ENCODE data around the gene ACAN. TPM values are rescaled to one million over a fixed set of nuclear protein-coding genes. Genes with fewer than 3 reads are reported as not detected.

The ACAN gene
- total RNA-seq, 1 experiment from 2014 or later, result 1.4 TPM

DNA sequence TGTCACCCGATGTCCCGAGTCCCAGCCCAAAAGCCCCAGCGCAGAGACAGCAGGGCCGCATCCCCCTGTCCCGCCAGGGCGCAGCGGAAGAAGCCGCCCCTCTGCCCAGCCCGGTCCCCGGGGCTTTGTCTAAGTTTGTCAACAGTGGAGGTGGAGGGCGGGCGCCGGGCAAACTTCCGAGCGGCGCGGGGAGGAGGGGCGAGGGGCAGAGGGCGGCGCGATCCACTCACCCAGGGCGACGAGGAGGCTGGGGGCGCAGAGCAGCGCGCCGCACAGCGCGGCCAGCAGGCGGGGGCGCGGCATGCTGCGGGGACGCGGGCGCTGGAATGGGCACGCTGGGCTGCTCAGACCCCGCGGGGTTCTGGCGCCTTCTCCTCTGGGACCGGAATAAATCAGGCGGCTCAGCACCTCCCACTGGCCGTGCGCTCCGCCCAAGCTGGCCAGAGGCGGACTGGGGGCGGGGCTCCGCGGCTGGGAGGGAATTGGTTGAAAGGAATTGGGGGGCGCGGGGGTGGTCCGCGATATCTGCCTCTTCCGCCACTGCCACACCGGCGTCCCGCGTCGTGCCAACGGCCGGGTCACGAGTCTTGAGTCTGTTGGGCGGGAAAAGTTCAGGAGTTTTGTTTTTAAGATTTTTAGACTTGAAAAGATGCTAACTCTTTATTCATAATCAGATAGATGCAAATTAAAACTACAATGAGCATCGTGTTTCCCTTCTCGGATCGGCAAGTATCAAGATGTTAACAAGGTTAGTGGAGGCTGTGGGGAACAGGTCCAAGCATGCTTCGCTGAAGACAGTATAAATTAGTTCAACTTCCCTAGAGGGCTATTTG lies 110.0 kb downstream of the ACAN start, which contains the start of gene MFGE8 (continued):
- TF ChIP-seq, protein P1, sequence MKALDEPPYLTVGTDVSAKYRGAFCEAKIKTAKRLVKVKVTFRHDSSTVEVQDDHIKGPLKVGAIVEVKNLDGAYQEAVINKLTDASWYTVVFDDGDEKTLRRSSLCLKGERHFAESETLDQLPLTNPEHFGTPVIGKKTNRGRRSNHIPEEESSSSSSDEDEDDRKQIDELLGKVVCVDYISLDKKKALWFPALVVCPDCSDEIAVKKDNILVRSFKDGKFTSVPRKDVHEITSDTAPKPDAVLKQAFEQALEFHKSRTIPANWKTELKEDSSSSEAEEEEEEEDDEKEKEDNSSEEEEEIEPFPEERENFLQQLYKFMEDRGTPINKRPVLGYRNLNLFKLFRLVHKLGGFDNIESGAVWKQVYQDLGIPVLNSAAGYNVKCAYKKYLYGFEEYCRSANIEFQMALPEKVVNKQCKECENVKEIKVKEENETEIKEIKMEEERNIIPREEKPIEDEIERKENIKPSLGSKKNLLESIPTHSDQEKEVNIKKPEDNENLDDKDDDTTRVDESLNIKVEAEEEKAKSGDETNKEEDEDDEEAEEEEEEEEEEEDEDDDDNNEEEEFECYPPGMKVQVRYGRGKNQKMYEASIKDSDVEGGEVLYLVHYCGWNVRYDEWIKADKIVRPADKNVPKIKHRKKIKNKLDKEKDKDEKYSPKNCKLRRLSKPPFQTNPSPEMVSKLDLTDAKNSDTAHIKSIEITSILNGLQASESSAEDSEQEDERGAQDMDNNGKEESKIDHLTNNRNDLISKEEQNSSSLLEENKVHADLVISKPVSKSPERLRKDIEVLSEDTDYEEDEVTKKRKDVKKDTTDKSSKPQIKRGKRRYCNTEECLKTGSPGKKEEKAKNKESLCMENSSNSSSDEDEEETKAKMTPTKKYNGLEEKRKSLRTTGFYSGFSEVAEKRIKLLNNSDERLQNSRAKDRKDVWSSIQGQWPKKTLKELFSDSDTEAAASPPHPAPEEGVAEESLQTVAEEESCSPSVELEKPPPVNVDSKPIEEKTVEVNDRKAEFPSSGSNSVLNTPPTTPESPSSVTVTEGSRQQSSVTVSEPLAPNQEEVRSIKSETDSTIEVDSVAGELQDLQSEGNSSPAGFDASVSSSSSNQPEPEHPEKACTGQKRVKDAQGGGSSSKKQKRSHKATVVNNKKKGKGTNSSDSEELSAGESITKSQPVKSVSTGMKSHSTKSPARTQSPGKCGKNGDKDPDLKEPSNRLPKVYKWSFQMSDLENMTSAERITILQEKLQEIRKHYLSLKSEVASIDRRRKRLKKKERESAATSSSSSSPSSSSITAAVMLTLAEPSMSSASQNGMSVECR (CRISPR knock-in tag; IDR thresholded peaks at IDR 0.05; ENCODE audit: borderline replicate concordance), result peak; percentile 18; the same call in 1 of the 2 replicates
- TF ChIP-seq CREB1 (CRISPR knock-in tag; IDR thresholded peaks at IDR 0.05) (no peak), KAT7 (CRISPR knock-in tag; IDR thresholded peaks at IDR 0.05; ENCODE audit: borderline replicate concordance) (0 out of 2 replicates have a peak, but pooled peaks have one; percentile 34), ZNF416 (CRISPR knock-in tag; IDR thresholded peaks at IDR 0.05) (0 out of 2 replicates have a peak, but pooled peaks have one; percentile 66), TEAD1 (CRISPR knock-in tag; IDR thresholded peaks at IDR 0.05) (peak; percentile 75), ZNF423 (CRISPR knock-in tag; IDR thresholded peaks at IDR 0.05) (peak; percentile 82; the same call in 1 of the 2 replicates), SP1 (CRISPR knock-in tag; conservative IDR thresholded peaks at IDR 0.05) (peak; percentile 75), NFYB (CRISPR knock-in tag; conservative IDR thresholded peaks at IDR 0.05; ENCODE audit: low read depth) (0 out of 2 replicates have a peak, but pooled peaks have one; percentile 21), ELF4 (CRISPR knock-in tag; IDR thresholded peaks at IDR 0.05; ENCODE audit: low read depth) (peak; percentile 21; the same call in 1 of the 2 replicates), SMAD3 (CRISPR knock-in tag; IDR thresholded peaks at IDR 0.05; ENCODE audit: borderline replicate concordance) (no peak), TCF7 (CRISPR knock-in tag; IDR thresholded peaks at IDR 0.05; ENCODE audit: low read depth) (no peak), RELA (CRISPR knock-in tag; IDR thresholded peaks at IDR 0.05; ENCODE audit: borderline replicate concordance) (0 out of 2 replicates have a peak, but pooled peaks have one; percentile 42), TP53 (CRISPR knock-in tag; IDR thresholded peaks at IDR 0.05) (peak; percentile 46; the same call in 1 of the 2 replicates), FOXP1 (CRISPR knock-in tag; IDR thresholded peaks at IDR 0.05; ENCODE audit: borderline replicate concordance) (peak; percentile 44; the same call in 1 of the 2 replicates), MYBL2 (CRISPR knock-in tag; IDR thresholded peaks at IDR 0.05) (0 out of 2 replicates have a peak, but pooled peaks have one; percentile 14), SMAD4 (CRISPR knock-in tag; IDR thresholded peaks at IDR 0.05) (0 out of 2 replicates have a peak, but pooled peaks have one; percentile 57)
- TF ChIP-seq, protein P2, sequence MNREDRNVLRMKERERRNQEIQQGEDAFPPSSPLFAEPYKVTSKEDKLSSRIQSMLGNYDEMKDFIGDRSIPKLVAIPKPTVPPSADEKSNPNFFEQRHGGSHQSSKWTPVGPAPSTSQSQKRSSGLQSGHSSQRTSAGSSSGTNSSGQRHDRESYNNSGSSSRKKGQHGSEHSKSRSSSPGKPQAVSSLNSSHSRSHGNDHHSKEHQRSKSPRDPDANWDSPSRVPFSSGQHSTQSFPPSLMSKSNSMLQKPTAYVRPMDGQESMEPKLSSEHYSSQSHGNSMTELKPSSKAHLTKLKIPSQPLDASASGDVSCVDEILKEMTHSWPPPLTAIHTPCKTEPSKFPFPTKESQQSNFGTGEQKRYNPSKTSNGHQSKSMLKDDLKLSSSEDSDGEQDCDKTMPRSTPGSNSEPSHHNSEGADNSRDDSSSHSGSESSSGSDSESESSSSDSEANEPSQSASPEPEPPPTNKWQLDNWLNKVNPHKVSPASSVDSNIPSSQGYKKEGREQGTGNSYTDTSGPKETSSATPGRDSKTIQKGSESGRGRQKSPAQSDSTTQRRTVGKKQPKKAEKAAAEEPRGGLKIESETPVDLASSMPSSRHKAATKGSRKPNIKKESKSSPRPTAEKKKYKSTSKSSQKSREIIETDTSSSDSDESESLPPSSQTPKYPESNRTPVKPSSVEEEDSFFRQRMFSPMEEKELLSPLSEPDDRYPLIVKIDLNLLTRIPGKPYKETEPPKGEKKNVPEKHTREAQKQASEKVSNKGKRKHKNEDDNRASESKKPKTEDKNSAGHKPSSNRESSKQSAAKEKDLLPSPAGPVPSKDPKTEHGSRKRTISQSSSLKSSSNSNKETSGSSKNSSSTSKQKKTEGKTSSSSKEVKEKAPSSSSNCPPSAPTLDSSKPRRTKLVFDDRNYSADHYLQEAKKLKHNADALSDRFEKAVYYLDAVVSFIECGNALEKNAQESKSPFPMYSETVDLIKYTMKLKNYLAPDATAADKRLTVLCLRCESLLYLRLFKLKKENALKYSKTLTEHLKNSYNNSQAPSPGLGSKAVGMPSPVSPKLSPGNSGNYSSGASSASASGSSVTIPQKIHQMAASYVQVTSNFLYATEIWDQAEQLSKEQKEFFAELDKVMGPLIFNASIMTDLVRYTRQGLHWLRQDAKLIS (CRISPR knock-in tag; IDR thresholded peaks at IDR 0.05; ENCODE audit: borderline replicate concordance), result peak; percentile 68; the same call in 1 of the 2 replicates
- TF ChIP-seq, protein P3, sequence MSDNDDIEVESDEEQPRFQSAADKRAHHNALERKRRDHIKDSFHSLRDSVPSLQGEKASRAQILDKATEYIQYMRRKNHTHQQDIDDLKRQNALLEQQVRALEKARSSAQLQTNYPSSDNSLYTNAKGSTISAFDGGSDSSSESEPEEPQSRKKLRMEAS (CRISPR knock-in tag; IDR thresholded peaks at IDR 0.05), result peak; percentile 81; the same call in 1 of the 2 replicates
- TF ChIP-seq, protein P4, sequence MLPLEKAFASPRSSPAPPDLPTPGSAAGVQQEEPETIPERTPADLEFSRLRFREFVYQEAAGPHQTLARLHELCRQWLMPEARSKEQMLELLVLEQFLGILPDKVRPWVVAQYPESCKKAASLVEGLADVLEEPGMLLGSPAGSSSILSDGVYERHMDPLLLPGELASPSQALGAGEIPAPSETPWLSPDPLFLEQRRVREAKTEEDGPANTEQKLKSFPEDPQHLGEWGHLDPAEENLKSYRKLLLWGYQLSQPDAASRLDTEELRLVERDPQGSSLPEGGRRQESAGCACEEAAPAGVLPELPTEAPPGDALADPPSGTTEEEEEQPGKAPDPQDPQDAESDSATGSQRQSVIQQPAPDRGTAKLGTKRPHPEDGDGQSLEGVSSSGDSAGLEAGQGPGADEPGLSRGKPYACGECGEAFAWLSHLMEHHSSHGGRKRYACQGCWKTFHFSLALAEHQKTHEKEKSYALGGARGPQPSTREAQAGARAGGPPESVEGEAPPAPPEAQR (CRISPR knock-in tag; IDR thresholded peaks at IDR 0.05), result no peak
- TF ChIP-seq, protein P5, sequence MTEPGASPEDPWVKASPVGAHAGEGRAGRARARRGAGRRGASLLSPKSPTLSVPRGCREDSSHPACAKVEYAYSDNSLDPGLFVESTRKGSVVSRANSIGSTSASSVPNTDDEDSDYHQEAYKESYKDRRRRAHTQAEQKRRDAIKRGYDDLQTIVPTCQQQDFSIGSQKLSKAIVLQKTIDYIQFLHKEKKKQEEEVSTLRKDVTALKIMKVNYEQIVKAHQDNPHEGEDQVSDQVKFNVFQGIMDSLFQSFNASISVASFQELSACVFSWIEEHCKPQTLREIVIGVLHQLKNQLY (CRISPR knock-in tag; IDR thresholded peaks at IDR 0.05), result no peak
- TF ChIP-seq, protein P6, sequence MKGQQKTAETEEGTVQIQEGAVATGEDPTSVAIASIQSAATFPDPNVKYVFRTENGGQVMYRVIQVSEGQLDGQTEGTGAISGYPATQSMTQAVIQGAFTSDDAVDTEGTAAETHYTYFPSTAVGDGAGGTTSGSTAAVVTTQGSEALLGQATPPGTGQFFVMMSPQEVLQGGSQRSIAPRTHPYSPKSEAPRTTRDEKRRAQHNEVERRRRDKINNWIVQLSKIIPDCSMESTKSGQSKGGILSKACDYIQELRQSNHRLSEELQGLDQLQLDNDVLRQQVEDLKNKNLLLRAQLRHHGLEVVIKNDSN (CRISPR knock-in tag; IDR thresholded peaks at IDR 0.05), result peak; percentile 7; the same call in 1 of the 2 replicates
- TF ChIP-seq, protein P7, sequence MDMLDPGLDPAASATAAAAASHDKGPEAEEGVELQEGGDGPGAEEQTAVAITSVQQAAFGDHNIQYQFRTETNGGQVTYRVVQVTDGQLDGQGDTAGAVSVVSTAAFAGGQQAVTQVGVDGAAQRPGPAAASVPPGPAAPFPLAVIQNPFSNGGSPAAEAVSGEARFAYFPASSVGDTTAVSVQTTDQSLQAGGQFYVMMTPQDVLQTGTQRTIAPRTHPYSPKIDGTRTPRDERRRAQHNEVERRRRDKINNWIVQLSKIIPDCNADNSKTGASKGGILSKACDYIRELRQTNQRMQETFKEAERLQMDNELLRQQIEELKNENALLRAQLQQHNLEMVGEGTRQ (CRISPR knock-in tag; IDR thresholded peaks at IDR 0.05), result peak; percentile 60
- TF ChIP-seq, protein P8, sequence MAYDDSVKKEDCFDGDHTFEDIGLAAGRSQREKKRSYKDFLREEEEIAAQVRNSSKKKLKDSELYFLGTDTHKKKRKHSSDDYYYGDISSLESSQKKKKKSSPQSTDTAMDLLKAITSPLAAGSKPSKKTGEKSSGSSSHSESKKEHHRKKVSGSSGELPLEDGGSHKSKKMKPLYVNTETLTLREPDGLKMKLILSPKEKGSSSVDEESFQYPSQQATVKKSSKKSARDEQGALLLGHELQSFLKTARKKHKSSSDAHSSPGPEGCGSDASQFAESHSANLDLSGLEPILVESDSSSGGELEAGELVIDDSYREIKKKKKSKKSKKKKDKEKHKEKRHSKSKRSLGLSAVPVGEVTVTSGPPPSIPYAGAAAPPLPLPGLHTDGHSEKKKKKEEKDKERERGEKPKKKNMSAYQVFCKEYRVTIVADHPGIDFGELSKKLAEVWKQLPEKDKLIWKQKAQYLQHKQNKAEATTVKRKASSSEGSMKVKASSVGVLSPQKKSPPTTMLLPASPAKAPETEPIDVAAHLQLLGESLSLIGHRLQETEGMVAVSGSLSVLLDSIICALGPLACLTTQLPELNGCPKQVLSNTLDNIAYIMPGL (CRISPR knock-in tag; IDR thresholded peaks at IDR 0.05), result peak; percentile 49; the same call in 1 of the 2 replicates

All from WTC11 (cell line).